ENCODE measurements around the gene PACRG.

Gene PACRG

DNA sequence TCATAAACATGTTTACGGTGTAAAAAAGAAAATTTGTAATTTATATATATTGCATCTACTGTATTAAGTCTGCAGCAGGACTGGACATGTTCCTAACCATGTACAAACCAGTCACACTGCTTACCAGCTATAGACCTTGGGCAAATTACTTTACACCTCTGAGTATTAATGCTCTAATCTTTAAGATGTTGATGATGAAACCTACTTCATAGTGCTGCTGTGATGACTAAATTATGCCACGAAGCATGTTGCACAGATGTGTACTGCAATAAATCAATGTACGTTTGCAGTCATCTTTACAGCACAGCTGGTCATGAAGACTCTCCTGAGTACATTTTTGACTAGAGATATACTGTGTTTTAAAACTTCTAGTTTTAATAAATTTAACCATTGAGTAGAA is 42.8 kb upstream of the PACRG start:
- TF ChIP-seq CTCF (IDR thresholded peaks at IDR 0.05) = no peak

DNA sequence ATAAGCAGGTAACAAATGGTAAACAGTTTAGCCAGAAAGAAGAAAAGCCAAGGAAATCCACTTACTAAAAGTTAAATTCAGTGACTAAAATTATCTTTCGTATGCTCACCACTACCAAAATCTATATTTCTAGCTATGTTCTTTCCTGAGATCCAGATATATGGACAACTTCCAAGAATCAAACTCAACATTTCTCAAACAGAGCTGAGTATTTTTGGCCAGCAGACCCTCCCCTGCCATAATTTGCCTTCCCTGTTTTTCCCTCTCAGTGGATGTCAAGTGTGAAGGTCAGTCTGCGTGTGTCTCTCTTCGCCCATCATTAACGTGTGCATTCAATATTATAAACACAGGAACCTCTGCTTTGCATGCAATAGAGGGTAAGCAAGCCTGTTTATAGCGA is 42.2 kb upstream of the PACRG start:
- no peak for TF ChIP-seq CTCF (IDR thresholded peaks at IDR 0.05)

GRCh38 chr6:162688751-162689345 is 38.9 kb upstream of the PACRG start:
- TF ChIP-seq CTCF (IDR thresholded peaks at IDR 0.05) = no peak

GRCh38 chr6:162690158-162690557 is 37.6 kb upstream of the PACRG start:
- TF ChIP-seq CTCF (IDR thresholded peaks at IDR 0.05) = no peak

DNA sequence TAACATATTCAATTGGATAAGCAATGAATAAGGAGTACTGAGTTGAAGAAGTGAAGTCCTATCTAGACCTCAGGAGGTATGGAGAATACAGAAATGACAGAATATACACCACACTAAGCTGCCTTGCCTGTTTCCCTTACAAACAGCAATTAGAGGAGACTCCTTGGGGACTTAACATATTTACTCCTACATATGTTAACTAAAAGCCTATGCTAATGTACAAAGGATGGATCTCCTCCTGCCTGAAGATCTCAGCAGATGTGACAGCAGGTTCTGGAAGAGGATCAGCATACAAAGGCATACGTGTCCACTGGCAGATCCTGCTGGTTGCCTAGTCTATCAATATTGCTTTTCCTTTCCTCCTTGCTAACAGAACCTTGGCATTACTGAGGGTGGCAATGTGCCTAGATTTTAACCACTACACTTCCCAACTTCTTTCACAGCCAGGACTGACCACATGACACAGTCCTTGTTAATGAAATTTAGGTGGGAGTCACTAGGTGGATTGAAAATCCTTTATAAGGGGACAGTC is 29.8 kb upstream of the PACRG start:
- no peak for TF ChIP-seq CTCF (IDR thresholded peaks at IDR 0.05)

DNA sequence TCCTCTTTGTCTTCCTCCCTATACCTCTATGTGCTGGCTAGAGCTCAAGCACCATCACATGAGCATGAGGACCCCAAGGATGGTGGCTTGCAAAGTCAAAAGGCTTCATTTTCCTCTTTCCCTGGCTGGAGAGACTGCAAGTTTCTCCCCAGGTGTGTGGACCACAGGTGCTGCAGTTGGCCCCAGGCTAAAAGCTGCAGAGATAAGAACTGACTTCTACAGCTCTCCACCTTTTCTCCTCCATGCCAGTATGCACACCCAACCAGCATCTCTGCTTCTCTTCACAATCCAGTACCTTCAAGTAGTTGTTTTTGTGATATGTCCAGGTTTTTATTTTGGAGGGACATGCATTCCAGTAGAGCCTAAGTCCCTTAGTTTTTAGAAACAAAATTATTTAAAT is 29.3 kb upstream of the PACRG start:
- TF ChIP-seq CTCF (IDR thresholded peaks at IDR 0.05) = no peak

DNA sequence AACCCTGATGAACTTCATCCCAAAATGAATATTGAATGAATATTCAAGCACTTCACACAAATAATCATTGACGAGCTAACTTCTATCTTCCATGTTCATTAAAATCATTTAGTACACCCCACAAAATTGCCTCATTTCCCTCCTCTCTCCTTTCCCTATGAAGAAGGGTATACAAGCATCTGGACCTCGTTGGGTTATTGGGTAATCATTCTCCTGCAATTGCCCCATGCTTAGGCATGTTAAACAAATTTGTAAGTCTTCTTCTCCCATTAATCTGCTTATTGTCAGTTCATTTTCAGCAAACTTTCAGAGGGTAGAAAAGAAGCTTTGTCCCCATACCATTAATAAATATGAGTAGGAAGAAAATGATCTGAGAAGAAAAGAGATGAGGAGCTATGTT is 27.8 kb upstream of the PACRG start:
- TF ChIP-seq CTCF (IDR thresholded peaks at IDR 0.05) = no peak

DNA sequence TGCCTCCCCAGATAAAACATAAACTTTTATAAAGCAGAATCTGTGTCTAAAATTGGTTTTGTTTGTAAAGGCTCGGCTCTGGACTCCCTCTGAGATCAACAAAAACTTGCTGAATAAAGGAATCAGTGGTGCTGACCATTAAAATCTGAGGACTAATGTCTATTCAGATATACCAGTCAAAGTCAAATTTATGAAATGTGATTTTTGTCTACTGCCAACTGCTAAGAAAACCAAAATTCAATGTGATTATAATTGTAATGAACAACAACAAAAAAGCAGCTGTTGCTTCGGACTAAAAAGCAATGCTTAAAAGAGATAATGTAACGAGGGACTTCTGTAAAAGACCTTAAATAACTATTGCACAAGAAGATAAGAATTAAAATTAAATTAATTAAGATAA is 26.8 kb upstream of the PACRG start:
- no peak for TF ChIP-seq CTCF (IDR thresholded peaks at IDR 0.05)
